Skeletal muscle satellite cell (primary cell): ENCODE results near the gene CUX1.
A peak's percentile ranks its signal among the peaks of the same experiment; 100 is the strongest.
"Not testable (repeated sequence)": the region's sequence is repeated elsewhere in the genome, so short reads cannot be mapped to it uniquely, and the experiment has no call there.

Experiments used
- H3K27me3 ChIP-seq: 2 replicates; pipeline ENCODE4 v1.7.0; 2013; ENCODE audit warnings: low read length; ENCODE audit not compliant: control insufficient read depth, insufficient read depth
- H3K36me3 ChIP-seq: 2 replicates; pipeline ENCODE4 v1.7.0; 2013; ENCODE audit warnings: mild to moderate bottlenecking, control low read depth, low read length; ENCODE audit not compliant: insufficient read depth
- H3K4me1 ChIP-seq: 2 replicates; pipeline ENCODE4 v1.7.0; 2013; ENCODE audit warnings: low read length; ENCODE audit not compliant: control insufficient read depth, insufficient read depth
- H3K4me2 ChIP-seq: 2 replicates; pipeline ENCODE4 v1.7.0; 2013; ENCODE audit warnings: mild to moderate bottlenecking, low read length
- H3K4me3 ChIP-seq: 2 replicates; pipeline ENCODE4 v1.7.0; 2013; ENCODE audit warnings: low read length
- H3K9ac ChIP-seq: 2 replicates; pipeline ENCODE4 v1.7.0; 2013; ENCODE audit warnings: mild to moderate bottlenecking, low read depth, low read length, moderate library complexity
- H3K9me3 ChIP-seq: replicated peaks from 2 replicates; pipeline ENCODE4 v1.7.0; 2013; ENCODE audit warnings: mild to moderate bottlenecking, control low read depth, low read length

The CUX1 gene

GRCh38 chr7:102025777-102026176 is 208.4 kb downstream of the CUX1 start:
- not testable (repeated sequence) for H3K4me3 ChIP-seq, H3K4me1 ChIP-seq, H3K9ac ChIP-seq, H3K4me2 ChIP-seq, H3K36me3 ChIP-seq, H3K9me3 ChIP-seq, H3K27me3 ChIP-seq

GRCh38 chr7:102028206-102028826 is 210.9 kb downstream of the CUX1 start:
- H3K9me3 ChIP-seq, result no peaks in the 10 kb centered on the region
- no peak overlapping the region for H3K9ac ChIP-seq
- H3K27me3 ChIP-seq, result no peaks in the 10 kb centered on the region
- no peaks in the 10 kb centered on the region for H3K36me3 ChIP-seq
- no peak overlapping the region for H3K4me3 ChIP-seq
- no peaks in the 10 kb centered on the region for H3K4me1 ChIP-seq
- no peak overlapping the region for H3K4me2 ChIP-seq

- no peaks in the 10 kb centered on the region for H3K4me1 ChIP-seq
- H3K36me3 ChIP-seq, result no peaks in the 10 kb centered on the region
- no peak overlapping the region for H3K4me3 ChIP-seq
These were observed 212.2 kb downstream of the CUX1 start for GRCh38 chr7:102029616-102030015.

GRCh38 chr7:102030696-102031095 is 213.3 kb downstream of the CUX1 start:
- H3K27me3 ChIP-seq, result no peaks in the 10 kb centered on the region
- H3K9me3 ChIP-seq, result no peaks in the 10 kb centered on the region
- no peak overlapping the region for H3K4me3 ChIP-seq
- H3K4me2 ChIP-seq, result no peak overlapping the region
- no peaks in the 10 kb centered on the region for H3K36me3 ChIP-seq
- H3K4me1 ChIP-seq, result no peaks in the 10 kb centered on the region
- H3K9ac ChIP-seq, result no peak overlapping the region

More at GRCh38 chr7:102029616-102030015, 212.2 kb downstream of the CUX1 start:
- H3K27me3 ChIP-seq, result no peaks in the 10 kb centered on the region
- H3K9me3 ChIP-seq, result no peaks in the 10 kb centered on the region
- H3K9ac ChIP-seq, result no peak overlapping the region
- no peak overlapping the region for H3K4me2 ChIP-seq

- Histone ChIP-seq H3K27me3 (no peaks in the 10 kb centered on the region), H3K4me2 (no peak overlapping the region), H3K4me3 (no peak overlapping the region), H3K9me3 (no peaks in the 10 kb centered on the region), H3K4me1 (peaks cover 10% of the 10 kb centered on the region), H3K9ac (no peak overlapping the region), H3K36me3 (no peaks in the 10 kb centered on the region)
These were observed 219.5 kb downstream of the CUX1 start for GRCh38 chr7:102036958-102037357.

- H3K27me3 ChIP-seq, result no peaks in the 10 kb centered on the region
- no peak overlapping the region for H3K9ac ChIP-seq
- H3K36me3 ChIP-seq, result no peaks in the 10 kb centered on the region
- no peak overlapping the region for H3K4me3 ChIP-seq
- H3K4me1 ChIP-seq, result peaks cover 22% of the 10 kb centered on the region
- no peaks in the 10 kb centered on the region for H3K9me3 ChIP-seq
- no peak overlapping the region for H3K4me2 ChIP-seq
These were observed 222.3 kb downstream of the CUX1 start for GRCh38 chr7:102039706-102040105.

GRCh38 chr7:102040569-102040968 is 223.1 kb downstream of the CUX1 start:
- H3K9ac ChIP-seq, result no peak overlapping the region
- H3K9me3 ChIP-seq, result no peaks in the 10 kb centered on the region
- H3K4me2 ChIP-seq, result no peak overlapping the region
- no peaks in the 10 kb centered on the region for H3K27me3 ChIP-seq
- H3K36me3 ChIP-seq, result no peaks in the 10 kb centered on the region
- no peak overlapping the region for H3K4me3 ChIP-seq
- H3K4me1 ChIP-seq, result peaks cover 31% of the 10 kb centered on the region

- H3K4me3 ChIP-seq, result no peak overlapping the region
- H3K4me1 ChIP-seq, result peaks cover 41% of the 10 kb centered on the region
- H3K9ac ChIP-seq, result no peak overlapping the region
- H3K27me3 ChIP-seq, result no peaks in the 10 kb centered on the region
- peak overlapping the region; percentile 9 for H3K4me2 ChIP-seq
- no peaks in the 10 kb centered on the region for H3K9me3 ChIP-seq
- no peaks in the 10 kb centered on the region for H3K36me3 ChIP-seq
These were observed 224.7 kb downstream of the CUX1 start for GRCh38 chr7:102042016-102042656.

- H3K9me3 ChIP-seq, H3K36me3 ChIP-seq, H3K27me3 ChIP-seq, H3K4me3 ChIP-seq, H3K4me2 ChIP-seq, H3K9ac ChIP-seq: not testable (repeated sequence)
- peaks cover 41% of the 10 kb centered on the region for H3K4me1 ChIP-seq
These were observed 225.4 kb downstream of the CUX1 start for GRCh38 chr7:102042796-102043195.

- no peaks in the 10 kb centered on the region for H3K9me3 ChIP-seq
- H3K36me3 ChIP-seq, result peaks cover 3% of the 10 kb centered on the region
- H3K4me3 ChIP-seq, result peak overlapping the region; percentile 56
- H3K4me2 ChIP-seq, result peak overlapping the region; percentile 78
- no peak overlapping the region for H3K9ac ChIP-seq
- H3K27me3 ChIP-seq, result no peaks in the 10 kb centered on the region
- peaks cover 35% of the 10 kb centered on the region for H3K4me1 ChIP-seq
These were observed 227.2 kb downstream of the CUX1 start for GRCh38 chr7:102044641-102044983.

GRCh38 chr7:102044984-102045673 is 227.7 kb downstream of the CUX1 start:
- H3K9ac ChIP-seq, result peak overlapping the region; percentile 36
- H3K4me1 ChIP-seq, result peaks cover 35% of the 10 kb centered on the region
- H3K9me3 ChIP-seq, result no peaks in the 10 kb centered on the region
- H3K36me3 ChIP-seq, result peaks cover 3% of the 10 kb centered on the region
- H3K4me3 ChIP-seq, result peak overlapping the region; percentile 56
- no peaks in the 10 kb centered on the region for H3K27me3 ChIP-seq
- peak overlapping the region; percentile 78 for H3K4me2 ChIP-seq
